GM10248 (cell line): Measurements from ENCODE around the gene CFH.

Experiments used
- CTCF ChIA-PET: fragments of 300-600 bp; sonication (Branson Sonifier 250); formaldehyde crosslinking; extraction: SDS; loops from one replicate; lab custom pipeline; 2021; ENCODE audit warnings: antibody characterized with exemption; lab: Yijun Ruan, JAX
- POLR2A ChIA-PET: fragments of 350-650 bp; sonication (Branson Sonifier 250); formaldehyde crosslinking; extraction: SDS; loops from one replicate; lab custom pipeline; 2020; ENCODE audit warnings: antibody characterized with exemption; lab: Yijun Ruan, JAX
- DNase-seq: peaks from one replicate; pipeline ENCODE4 v3.0.0; 2012; ENCODE audit errors: extremely low spot score
- TF ChIP-seq, protein P1 (sequence below): IDR thresholded peaks from 2 replicates; pipeline ENCODE4 v1.5.1; 2012; ENCODE audit warnings: mild to moderate bottlenecking, low read depth; ENCODE audit errors: extremely low read depth, missing control alignments, control extremely low read depth

CFH gene

DNA sequence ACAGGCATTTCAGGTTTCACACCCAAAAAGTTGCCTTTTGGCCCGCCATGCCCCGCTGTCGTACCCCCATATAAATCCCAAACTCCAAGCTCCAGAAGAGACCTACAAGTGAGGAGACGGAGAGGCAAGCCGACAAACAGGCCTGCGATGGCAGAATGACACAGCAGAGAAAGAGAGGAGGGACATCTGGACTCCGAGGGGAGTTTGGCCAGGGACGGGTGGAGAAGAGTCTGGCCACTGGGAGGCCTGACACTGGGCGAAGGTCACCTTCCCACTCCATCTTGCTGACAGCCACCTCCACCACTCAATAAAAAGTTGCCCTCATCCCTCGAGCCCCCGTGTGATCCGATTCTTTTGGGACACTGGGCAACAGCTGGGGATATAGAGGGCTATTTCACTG, 1.9 kb upstream of the CFH start:
- POLR2A ChIA-PET: no interaction called here
- no peak for DNase-seq
- CTCF ChIA-PET: no interaction called here
- TF ChIP-seq, protein P1, sequence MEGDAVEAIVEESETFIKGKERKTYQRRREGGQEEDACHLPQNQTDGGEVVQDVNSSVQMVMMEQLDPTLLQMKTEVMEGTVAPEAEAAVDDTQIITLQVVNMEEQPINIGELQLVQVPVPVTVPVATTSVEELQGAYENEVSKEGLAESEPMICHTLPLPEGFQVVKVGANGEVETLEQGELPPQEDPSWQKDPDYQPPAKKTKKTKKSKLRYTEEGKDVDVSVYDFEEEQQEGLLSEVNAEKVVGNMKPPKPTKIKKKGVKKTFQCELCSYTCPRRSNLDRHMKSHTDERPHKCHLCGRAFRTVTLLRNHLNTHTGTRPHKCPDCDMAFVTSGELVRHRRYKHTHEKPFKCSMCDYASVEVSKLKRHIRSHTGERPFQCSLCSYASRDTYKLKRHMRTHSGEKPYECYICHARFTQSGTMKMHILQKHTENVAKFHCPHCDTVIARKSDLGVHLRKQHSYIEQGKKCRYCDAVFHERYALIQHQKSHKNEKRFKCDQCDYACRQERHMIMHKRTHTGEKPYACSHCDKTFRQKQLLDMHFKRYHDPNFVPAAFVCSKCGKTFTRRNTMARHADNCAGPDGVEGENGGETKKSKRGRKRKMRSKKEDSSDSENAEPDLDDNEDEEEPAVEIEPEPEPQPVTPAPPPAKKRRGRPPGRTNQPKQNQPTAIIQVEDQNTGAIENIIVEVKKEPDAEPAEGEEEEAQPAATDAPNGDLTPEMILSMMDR: no peak

DNA sequence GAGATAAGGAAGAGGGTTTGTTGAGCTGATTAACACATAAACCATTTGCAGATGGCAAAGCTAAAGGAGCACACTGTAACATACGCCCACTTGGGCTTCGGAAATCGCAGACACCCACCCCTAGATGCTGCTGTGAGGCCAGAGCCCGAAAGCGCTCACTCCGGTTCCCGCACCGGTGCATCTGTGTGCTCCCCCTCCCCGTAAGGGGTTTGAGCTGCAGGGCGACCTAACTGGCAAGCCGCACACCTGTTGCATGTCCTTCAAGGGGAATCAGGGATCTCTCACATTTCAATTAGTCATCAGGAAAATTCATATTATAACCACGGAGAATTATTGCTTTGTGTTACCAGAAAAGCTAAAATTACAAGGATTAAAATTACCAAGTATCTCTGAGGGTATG, 1.4 kb upstream of the CFH start:
- POLR2A ChIA-PET: no interaction called here
- no peak for DNase-seq
- CTCF ChIA-PET: no interaction called here
- TF ChIP-seq, protein P1: no peak

DNA sequence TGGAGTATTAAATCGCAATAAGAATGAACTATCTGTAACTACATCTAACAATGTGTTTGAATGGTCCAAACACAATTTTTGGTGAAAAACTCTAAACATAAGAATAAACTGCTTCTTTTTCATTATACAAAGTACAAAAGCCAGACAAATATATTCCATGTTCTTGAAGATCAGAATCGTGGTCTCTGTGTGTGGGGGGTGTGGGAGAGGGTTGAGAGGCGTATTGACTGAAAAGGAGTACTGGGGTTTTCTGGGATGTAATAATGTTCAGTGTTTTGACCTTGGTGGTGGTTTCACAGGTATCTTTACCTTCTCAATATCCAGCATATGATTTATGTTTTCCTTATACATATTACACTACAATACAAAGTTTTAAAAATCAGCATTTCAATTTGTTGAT, 764 bp upstream of the CFH start:
- DNase-seq: no peak
- ChIA-PET CTCF (no interaction called here), POLR2A (no interaction called here)
- TF ChIP-seq, protein P1: no peak

DNA sequence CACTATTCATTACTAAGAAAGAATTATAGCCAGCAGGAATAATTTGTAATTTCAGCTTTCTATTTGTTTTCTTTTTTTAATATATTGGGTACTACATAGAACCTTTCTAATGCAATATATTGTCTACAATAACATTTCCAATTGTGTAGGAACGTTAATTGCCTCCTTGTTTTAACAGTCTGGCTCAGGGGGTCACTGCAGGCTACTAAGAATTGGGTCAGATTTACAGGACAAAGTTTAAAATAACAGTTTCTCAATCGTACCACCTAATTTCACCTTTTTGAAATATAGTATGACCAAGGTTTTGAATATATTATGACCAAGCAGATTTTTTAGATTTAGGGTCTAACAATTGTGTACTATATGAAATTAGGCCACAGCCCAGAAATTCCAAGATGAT, 2.4 kb downstream of the CFH start:
- CTCF ChIA-PET: interaction anchor here (0.9 kb wide), 1 partner anchor 8 kb away, joined by 3 read pairs; no protein-coding TSS in a partner anchor
- TF ChIP-seq, protein P1: no peak
- DNase-seq: no peak
- POLR2A ChIA-PET: no interaction called here

DNA sequence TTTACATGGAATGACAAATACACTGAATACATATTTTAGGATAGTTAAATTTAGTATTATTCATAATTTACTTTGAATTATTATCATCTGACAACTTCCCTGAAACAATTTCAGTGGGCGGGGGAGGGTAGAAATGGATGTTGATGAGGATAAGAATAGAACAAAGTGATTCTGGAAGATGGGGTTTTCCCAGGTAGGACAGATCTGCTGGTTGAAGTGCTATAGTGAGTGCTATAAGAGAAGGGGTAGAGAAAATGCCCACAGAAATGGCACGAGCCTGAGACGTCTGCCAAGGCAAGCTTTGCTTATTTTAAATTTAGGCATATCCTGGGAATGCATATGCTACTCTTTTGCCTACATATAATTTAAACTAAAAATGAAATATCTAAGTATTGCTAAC, 3.2 kb downstream of the CFH start:
- TF ChIP-seq, protein P1: no peak
- no peak for DNase-seq
- ChIA-PET CTCF (no interaction called here), POLR2A (no interaction called here)

DNA sequence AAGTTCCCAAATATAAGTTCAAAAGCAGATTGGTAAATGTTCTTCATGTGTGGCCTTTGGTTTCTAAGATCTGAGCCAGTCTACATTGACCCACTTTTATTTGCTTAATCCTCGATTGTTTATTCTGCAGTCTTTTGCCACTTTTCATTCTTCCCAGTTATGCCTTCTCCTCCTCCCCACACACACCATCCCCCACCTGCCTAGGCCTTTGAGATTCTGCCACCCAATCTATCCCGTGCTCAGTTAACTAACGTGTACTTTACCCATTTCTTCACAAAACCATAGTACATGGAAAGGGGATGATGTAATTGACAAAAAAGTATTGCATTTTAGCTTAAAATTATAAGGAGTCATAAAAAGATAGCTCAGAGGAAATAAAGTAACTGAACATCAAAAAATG, 3.7 kb downstream of the CFH start:
- CTCF ChIA-PET: interaction anchor here (0.9 kb wide), 1 partner anchor 9 kb away, joined by 3 read pairs; no protein-coding TSS in a partner anchor
- no peak for DNase-seq
- TF ChIP-seq, protein P1: no peak
- POLR2A ChIA-PET: no interaction called here
